Mesothelial cell of epicardium (in vitro differentiated cells): Measurements from ENCODE around the gene NEUROG3. TPM values are rescaled to one million over a fixed set of nuclear protein-coding genes. Genes with fewer than 3 reads are reported as not detected.

Source experiments
- DNase-seq, 2 experiments: peaks; one replicate each; pipeline ENCODE4 v3.0.0; 2021; ENCODE audit warnings: low spot score in 2 of 2; ENCODE audit not compliant: unreplicated experiment in 2 of 2
- H3K27ac Mint-ChIP-seq: 2 replicates; pipeline ENCODE4 v1.8.0; 2021; ENCODE audit warnings: mixed read lengths
- H3K27me3 Mint-ChIP-seq: 2 replicates; pipeline ENCODE4 v1.8.0; 2021; ENCODE audit warnings: low read depth, mixed read lengths
- H3K36me3 Mint-ChIP-seq: 2 replicates; pipeline ENCODE4 v1.8.0; 2021; ENCODE audit warnings: mixed read lengths
- H3K4me1 Mint-ChIP-seq: 2 replicates; pipeline ENCODE4 v1.8.0; 2021; ENCODE audit warnings: mixed read lengths
- H3K4me3 Mint-ChIP-seq: 2 replicates; pipeline ENCODE4 v1.8.0; 2021; ENCODE audit warnings: mild to moderate bottlenecking, moderate library complexity, mixed read lengths
- H3K9me3 Mint-ChIP-seq: 2 replicates; pipeline ENCODE4 v1.8.0; 2021; ENCODE audit warnings: mixed read lengths
- CTCF ChIP-seq: fragments of 200-600 bp; sonication (generic); IDR thresholded peaks from one replicate; pipeline ENCODE4 v1.5.0; 2021; ENCODE audit warnings: antibody characterized with exemption; ENCODE audit not compliant: unreplicated experiment
- total RNA-seq: library from RNA; stranded (reverse); gene quantifications from 3 replicates; pipeline ENCODE4 v1.2.1, GENCODE V29; 2021

Gene NEUROG3
- total RNA-seq, 1 donor from 2014 or later, result not detected

GRCh38 chr10:69559525-69559924 lies 13.7 kb downstream of the NEUROG3 start:
- H3K27ac Mint-ChIP-seq, result no peak overlapping the region
- H3K9me3 Mint-ChIP-seq, result no peaks in the 10 kb centered on the region
- H3K4me3 Mint-ChIP-seq, result no peak overlapping the region
- DNase-seq, result no peak
- H3K27me3 Mint-ChIP-seq, result peaks cover 82% of the 10 kb centered on the region
- TF ChIP-seq CTCF, result no peak
- no peaks in the 10 kb centered on the region for H3K4me1 Mint-ChIP-seq
- H3K36me3 Mint-ChIP-seq, result no peaks in the 10 kb centered on the region

DNA sequence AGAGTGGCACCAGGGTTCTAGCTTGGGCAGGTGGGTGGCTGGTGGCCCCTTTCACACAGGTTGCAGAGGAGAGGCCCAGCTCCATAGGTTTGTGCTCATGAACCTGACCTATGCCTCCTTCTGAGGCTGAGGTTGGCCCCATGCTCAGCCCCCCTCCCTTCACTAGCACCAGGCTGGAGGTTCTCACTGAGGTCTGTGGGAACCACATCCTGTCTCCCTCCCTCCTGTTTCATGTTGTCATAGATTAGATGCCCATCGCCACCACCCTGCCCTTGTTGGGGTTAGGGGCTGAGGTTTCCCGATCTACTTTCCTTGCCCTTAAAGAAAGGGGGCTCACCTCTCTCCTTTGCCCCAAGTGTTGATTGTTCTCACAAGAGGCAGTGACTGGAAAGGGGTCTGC lies 14.7 kb downstream of the NEUROG3 start:
- Mint-ChIP-seq H3K27me3 (peaks cover 76% of the 10 kb centered on the region), H3K9me3 (no peaks in the 10 kb centered on the region), H3K36me3 (no peaks in the 10 kb centered on the region), H3K27ac (no peak overlapping the region), H3K4me1 (no peaks in the 10 kb centered on the region), H3K4me3 (no peak overlapping the region)
- TF ChIP-seq CTCF, result no peak
- DNase-seq, result no peak

DNA sequence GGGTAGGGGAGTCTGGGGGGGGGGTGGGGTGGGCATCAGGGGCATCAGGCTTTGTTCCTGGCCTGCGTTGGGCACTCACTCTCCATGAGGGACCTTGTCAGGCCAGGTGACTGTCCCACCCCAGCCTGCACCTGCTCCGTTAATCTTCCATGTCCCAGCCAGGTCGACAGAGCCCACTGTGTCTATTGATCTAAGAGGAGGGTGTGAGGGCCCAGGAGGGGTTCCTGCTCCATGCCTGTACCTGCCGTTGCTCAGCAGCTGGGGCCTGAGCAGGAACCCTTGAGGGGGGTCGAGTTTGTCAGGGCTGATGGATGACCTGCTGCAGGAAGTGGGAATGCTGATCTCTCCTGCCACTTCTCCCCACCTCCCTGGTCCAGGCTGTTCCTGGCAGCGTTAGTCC lies 18.6 kb downstream of the NEUROG3 start:
- no peak overlapping the region for H3K4me3 Mint-ChIP-seq
- H3K27me3 Mint-ChIP-seq, result peaks cover 52% of the 10 kb centered on the region

GRCh38 chr10:69553328-69553727 lies 19.9 kb downstream of the NEUROG3 start:
- TF ChIP-seq CTCF, result no peak
- no peaks in the 10 kb centered on the region for H3K36me3 Mint-ChIP-seq
- no peaks in the 10 kb centered on the region for H3K4me1 Mint-ChIP-seq
- H3K27ac Mint-ChIP-seq, result no peak overlapping the region
- DNase-seq, result no peak
- peaks cover 41% of the 10 kb centered on the region for H3K27me3 Mint-ChIP-seq
- H3K9me3 Mint-ChIP-seq, result peaks cover 29% of the 10 kb centered on the region
- H3K4me3 Mint-ChIP-seq, result no peak overlapping the region

More for the DNA sequence above, 18.6 kb downstream of the NEUROG3 start:
- no peak for TF ChIP-seq CTCF
- H3K9me3 Mint-ChIP-seq, result peaks cover 19% of the 10 kb centered on the region
- no peaks in the 10 kb centered on the region for H3K36me3 Mint-ChIP-seq
- H3K27ac Mint-ChIP-seq, result no peak overlapping the region
- H3K4me1 Mint-ChIP-seq, result no peaks in the 10 kb centered on the region
- no peak for DNase-seq

- Mint-ChIP-seq H3K4me3 (no peak overlapping the region), H3K4me1 (no peaks in the 10 kb centered on the region), H3K36me3 (no peaks in the 10 kb centered on the region), H3K27ac (no peak overlapping the region), H3K27me3 (peaks cover 35% of the 10 kb centered on the region), H3K9me3 (peaks cover 37% of the 10 kb centered on the region)
- TF ChIP-seq CTCF, result no peak
- DNase-seq, result no peak
These were observed 21.0 kb downstream of the NEUROG3 start for GRCh38 chr10:69552268-69552667.

- H3K9me3 Mint-ChIP-seq, result peaks cover 48% of the 10 kb centered on the region
- peaks cover 30% of the 10 kb centered on the region for H3K27me3 Mint-ChIP-seq
- H3K4me3 Mint-ChIP-seq, result no peak overlapping the region
- H3K36me3 Mint-ChIP-seq, result no peaks in the 10 kb centered on the region
- TF ChIP-seq CTCF, result no peak
- DNase-seq, result no peak
- H3K27ac Mint-ChIP-seq, result no peak overlapping the region
- no peaks in the 10 kb centered on the region for H3K4me1 Mint-ChIP-seq
These were observed 23.3 kb downstream of the NEUROG3 start for GRCh38 chr10:69549959-69550358.
